GM12872 (cell line): ENCODE measurements around the gene CD58.

Experiments
- TF ChIP-seq, protein P1 (sequence below): IDR thresholded peaks from 3 replicates; pipeline ENCODE4 v1.5.1; 2011; ENCODE audit warnings: low read depth, mild to moderate bottlenecking, low read length, moderate library complexity; ENCODE audit not compliant: insufficient read depth

The CD58 gene

DNA sequence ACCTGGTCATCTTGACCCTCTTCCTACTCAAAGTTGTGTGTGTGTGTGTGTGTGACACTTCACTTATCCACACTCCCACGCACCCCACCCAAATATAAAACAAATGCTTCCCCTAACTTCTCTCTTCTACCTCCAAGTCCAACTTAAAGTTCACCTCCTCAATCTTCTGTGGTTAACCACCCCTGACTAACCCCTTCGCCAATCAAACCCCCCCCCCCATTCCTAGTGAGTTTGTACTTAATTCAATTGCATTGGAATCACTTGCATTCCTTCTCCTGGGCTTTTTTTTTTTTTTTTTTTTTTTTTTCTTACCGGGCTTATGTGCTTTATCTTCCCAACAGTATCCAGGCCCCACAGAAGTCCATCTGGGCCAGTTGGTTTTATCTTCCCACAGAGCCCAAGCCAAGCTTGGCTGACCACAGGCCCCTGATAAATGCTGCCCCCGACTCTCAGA lies 78.4 kb downstream of the CD58 start:
- TF ChIP-seq, protein P1, sequence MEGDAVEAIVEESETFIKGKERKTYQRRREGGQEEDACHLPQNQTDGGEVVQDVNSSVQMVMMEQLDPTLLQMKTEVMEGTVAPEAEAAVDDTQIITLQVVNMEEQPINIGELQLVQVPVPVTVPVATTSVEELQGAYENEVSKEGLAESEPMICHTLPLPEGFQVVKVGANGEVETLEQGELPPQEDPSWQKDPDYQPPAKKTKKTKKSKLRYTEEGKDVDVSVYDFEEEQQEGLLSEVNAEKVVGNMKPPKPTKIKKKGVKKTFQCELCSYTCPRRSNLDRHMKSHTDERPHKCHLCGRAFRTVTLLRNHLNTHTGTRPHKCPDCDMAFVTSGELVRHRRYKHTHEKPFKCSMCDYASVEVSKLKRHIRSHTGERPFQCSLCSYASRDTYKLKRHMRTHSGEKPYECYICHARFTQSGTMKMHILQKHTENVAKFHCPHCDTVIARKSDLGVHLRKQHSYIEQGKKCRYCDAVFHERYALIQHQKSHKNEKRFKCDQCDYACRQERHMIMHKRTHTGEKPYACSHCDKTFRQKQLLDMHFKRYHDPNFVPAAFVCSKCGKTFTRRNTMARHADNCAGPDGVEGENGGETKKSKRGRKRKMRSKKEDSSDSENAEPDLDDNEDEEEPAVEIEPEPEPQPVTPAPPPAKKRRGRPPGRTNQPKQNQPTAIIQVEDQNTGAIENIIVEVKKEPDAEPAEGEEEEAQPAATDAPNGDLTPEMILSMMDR: no peak

DNA sequence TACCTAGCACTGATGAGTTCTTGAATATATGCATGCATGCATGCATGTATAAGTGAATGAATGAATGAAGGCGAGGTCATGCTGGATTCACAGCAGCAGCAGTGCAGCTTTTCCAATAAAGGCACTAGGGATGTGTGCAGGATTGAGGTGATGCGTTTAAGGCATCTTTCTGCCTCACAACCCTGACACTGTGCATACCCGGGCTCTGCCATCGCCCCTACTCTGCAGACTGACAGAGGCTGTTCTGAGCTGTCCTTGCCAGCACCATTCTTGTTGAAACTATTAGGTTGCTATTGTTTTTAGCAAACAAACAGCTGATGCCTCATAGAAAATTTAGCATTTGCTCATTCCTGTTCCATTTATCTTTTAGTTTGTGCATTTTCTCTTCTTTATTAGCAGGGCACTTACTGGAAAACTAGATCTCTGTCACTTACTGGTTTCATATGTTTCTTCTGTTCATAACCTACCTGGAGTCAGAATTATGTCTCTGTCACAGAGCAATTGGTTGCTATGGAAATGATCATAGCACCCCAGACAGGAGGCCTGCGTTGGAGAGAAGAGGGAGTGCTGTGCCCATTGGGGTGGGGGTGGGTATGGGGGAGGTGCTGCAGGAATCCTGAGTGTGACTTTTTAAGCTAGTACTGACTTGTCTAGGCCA lies 79.0 kb downstream of the CD58 start:
- TF ChIP-seq, protein P1: no peak

DNA sequence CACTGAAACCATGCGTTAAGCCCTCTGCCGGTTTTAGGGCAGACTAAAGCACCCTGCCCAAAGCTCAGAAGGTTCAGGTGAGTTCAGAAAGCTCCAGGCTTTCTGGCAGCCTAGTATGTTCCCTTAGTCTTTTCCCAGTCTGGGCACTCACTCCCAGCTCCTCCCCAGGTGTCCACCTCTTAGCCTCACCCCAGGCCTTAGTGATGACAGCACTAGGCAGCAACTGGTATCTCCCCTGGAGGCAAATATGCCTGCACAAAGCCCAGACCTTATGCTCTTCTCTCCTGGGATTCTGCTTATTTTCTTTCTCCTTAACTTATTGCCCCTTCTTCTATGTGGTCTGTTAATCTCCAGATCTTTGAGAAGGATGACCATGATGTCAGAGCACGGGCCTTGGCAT lies 80.2 kb downstream of the CD58 start:
- TF ChIP-seq, protein P1: no peak

DNA sequence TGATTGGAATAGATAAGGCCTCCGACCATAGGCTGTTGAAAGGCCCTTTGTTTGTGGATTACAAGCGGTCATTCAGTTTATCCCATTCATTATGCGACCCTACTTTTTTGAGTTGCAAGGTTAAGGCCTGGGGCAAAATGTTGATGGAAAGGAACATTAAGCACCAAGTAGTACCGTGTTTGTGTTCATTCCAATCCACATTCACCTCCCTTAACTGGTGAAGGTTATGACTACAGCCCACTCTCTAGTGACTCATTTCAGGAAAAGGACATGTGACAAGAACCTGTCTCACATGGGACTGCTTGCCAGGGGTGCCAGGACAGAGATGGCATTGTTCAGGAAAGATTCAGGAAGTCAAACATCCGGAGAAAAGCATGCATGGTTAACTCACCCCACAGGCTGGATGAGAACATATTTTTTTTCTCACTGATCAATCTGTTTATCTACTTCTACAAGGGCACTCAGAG lies 81.6 kb downstream of the CD58 start:
- TF ChIP-seq, protein P1: no peak

DNA sequence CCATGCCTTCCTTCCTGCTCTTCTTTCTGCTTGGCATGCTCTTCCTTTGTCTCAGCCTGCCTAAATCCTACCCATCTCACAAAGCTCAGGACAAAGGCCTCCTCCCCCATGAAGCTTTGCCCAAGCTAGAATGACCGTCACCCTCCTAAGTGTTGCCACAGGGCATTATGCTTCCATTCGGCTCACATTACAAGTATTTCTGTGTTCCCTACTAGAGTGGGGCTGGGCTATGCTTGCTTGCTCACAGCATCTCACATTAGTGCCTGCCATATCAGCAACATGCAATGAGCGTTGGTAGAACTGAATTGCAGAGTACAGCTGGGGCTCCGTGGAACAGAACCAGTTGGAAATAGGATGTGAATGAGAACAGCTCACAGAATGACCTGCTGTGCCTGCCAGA lies 82.8 kb downstream of the CD58 start:
- TF ChIP-seq, protein P1: no peak

DNA sequence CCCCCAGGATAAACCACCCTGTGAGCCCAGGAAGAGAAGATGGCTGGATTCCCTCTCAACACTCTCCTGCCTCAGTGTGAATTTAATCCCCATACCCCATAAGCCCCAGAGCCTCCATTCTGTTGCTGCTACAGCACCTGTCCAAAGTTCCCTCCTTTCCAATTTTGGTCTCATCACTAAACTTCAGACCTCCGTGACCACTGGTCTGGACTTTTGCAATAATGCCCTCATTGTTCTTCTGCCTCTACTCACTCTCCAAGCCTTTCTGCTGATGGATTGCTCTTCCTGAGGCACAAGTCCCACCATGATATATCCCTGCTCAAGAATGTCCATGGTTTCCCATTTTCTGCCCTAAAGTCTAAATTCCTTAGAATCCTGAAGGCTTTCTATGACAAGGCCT lies 83.2 kb downstream of the CD58 start:
- TF ChIP-seq, protein P1: no peak

DNA sequence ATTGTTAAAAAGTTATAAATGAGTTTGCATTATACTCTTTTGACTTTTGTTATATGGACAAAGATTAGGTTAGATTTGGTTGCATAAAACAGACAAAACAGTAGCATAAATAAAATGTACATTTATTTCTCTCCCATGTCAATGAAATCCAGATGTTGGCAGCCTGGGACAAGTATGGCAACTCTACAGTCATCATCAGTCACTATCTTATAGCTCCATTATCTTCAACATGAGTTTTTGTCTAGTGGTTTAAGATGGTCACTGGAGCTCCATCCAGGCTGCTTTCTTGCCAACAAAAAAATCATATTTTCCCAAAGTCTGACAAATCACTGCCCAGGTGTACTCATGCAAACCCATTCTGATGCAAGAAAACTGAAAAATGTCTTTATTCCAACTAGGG lies 83.8 kb downstream of the CD58 start:
- TF ChIP-seq, protein P1: no peak

DNA sequence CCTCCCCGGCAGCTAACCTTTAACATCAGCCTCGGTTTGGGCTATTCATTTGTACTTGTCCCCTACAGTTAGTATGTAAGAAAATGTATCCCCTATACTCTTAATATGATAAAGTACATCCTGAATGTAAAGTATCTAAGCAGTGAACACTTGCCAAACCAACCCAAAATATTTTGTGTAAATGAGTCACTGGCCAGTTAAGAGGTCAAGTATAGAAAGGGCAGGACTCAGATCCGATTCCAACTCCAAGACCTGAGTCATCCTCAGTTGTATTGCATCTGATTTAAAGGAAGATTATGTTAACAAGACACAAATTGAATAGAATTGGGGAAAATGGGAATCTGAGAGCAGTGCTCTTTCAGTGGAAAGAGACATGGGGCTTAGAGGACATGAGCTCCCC lies 84.4 kb downstream of the CD58 start:
- TF ChIP-seq, protein P1: no peak
